IPS-NIHi7 (cell line): ENCODE measurements around the gene STK4.

Source experiments
- DNase-seq: peaks from one replicate; pipeline ENCODE4 v3.0.0; 2012; ENCODE audit warnings: mixed read lengths; ENCODE audit errors: extremely low spot score

STK4 gene

GRCh38 chr20:44954211-44954610 lies 12.1 kb upstream of the STK4 start:
- no peak for DNase-seq

- no peak for DNase-seq
Observed at GRCh38 chr20:44955270-44955669, 11.0 kb upstream of the STK4 start.

GRCh38 chr20:44956410-44956809 lies 9.9 kb upstream of the STK4 start:
- no peak for DNase-seq

- no peak for DNase-seq
Observed at GRCh38 chr20:44958276-44958675, 8.0 kb upstream of the STK4 start.

- DNase-seq = no peak
Observed at GRCh38 chr20:44959082-44959637, 7.2 kb upstream of the STK4 start.

- DNase-seq = no peak
Observed at GRCh38 chr20:44959638-44960102, 6.6 kb upstream of the STK4 start.

- peak; percentile 98 for DNase-seq
Observed at GRCh38 chr20:44960103-44960852, 6.0 kb upstream of the STK4 start, which contains the start of gene TOMM34. TOMM34 (minus strand) TSS chr20:44960397; CDS start chr20:44960333, 64 bp downstream.

GRCh38 chr20:44961011-44961869 lies 5.1 kb upstream of the STK4 start:
- no peak for DNase-seq

GRCh38 chr20:44961870-44962267 lies 4.4 kb upstream of the STK4 start:
- DNase-seq = no peak

- no peak for DNase-seq
Observed at GRCh38 chr20:44962483-44962882, 3.8 kb upstream of the STK4 start.

- DNase-seq = no peak
Observed at GRCh38 chr20:44963325-44964215, 2.7 kb upstream of the STK4 start.

GRCh38 chr20:44965651-44966029 lies 672 bp upstream of the STK4 start:
- no peak for DNase-seq

- no peak for DNase-seq
Observed at GRCh38 chr20:44967207-44967807, 995 bp downstream of the STK4 start.

GRCh38 chr20:44969300-44969894 lies 3.1 kb downstream of the STK4 start:
- DNase-seq = no peak

- DNase-seq = no peak
Observed at GRCh38 chr20:44970243-44970757, 4.0 kb downstream of the STK4 start.

GRCh38 chr20:44973053-44973452 lies 6.7 kb downstream of the STK4 start:
- no peak for DNase-seq

GRCh38 chr20:44976698-44977097 lies 10.4 kb downstream of the STK4 start:
- no peak for DNase-seq

GRCh38 chr20:44979090-44979621 lies 12.8 kb downstream of the STK4 start:
- no peak for DNase-seq

- DNase-seq = no peak
Observed at GRCh38 chr20:44981736-44982406, 15.6 kb downstream of the STK4 start.
